Activated CD4-positive, alpha-beta memory T cell treated with anti-CD3 and anti-CD28 coated beads for 36 hours (primary cell): ENCODE measurements around the gene UTP4. TPM values are rescaled to one million over a fixed set of nuclear protein-coding genes. Genes with fewer than 3 reads are reported as not detected.

ENCODE experiments used
- CTCF ChIA-PET: fragments of 350-600 bp; sonication (Branson Sonifier 250); formaldehyde crosslinking; loops from one replicate; lab custom pipeline; 2021; ENCODE audit warnings: antibody characterized with exemption, inconsistent platforms; lab: Charles Lee
- POLR2A ChIA-PET: fragments of 350-600 bp; sonication (Branson Sonifier 250); formaldehyde crosslinking; loops from one replicate; lab custom pipeline; 2021; ENCODE audit warnings: antibody characterized with exemption; lab: Charles Lee
- DNase-seq: peaks from one replicate; pipeline ENCODE4 v3.0.0-alpha.2; 2020
- H3K27ac Mint-ChIP-seq: one replicate; pipeline ENCODE4 v1.8.0; 2021; ENCODE audit warnings: mixed read lengths
- H3K27me3 Mint-ChIP-seq: one replicate; pipeline ENCODE4 v1.8.0; 2021; ENCODE audit warnings: mixed read lengths
- H3K36me3 Mint-ChIP-seq: one replicate; pipeline ENCODE4 v1.8.0; 2021; ENCODE audit warnings: mixed read lengths
- H3K4me1 Mint-ChIP-seq: one replicate; pipeline ENCODE4 v1.8.0; 2021; ENCODE audit warnings: low read depth, mixed read lengths
- H3K4me3 Mint-ChIP-seq: one replicate; pipeline ENCODE4 v1.8.0; 2021; ENCODE audit warnings: mild to moderate bottlenecking, mixed read lengths
- H3K9me3 Mint-ChIP-seq: one replicate; pipeline ENCODE4 v1.8.0; 2021; ENCODE audit warnings: mixed read lengths
- intact Hi-C: fragments of 100-400 bp; cut with micrococcal nuclease; formaldehyde crosslinking; loops from one replicate; pipeline ENCODE4 v1.15.1; 2023
- total RNA-seq, 2 experiments: library from RNA; stranded (reverse); gene quantifications; one replicate each; pipeline ENCODE4 v1.2.3, GENCODE V29; 2021

UTP4 gene
- total RNA-seq, 2 experiments from 2014 or later: 104 to 106 TPM

- Mint-ChIP-seq H3K27me3 (no peaks in the 10 kb centered on the region), H3K4me1 (peaks cover 44% of the 10 kb centered on the region), H3K9me3 (no peaks in the 10 kb centered on the region), H3K36me3 (peaks cover 62% of the 10 kb centered on the region), H3K27ac (peak overlapping the region; percentile 92), H3K4me3 (no peak overlapping the region)
- ChIA-PET CTCF (interaction anchor here (1.0 to 4.8 kb wide), 6 partner anchors 15 to 644 kb away, joined by 3 to 29 read pairs (median 8); partner anchors contain the start of gene SNTB2), POLR2A (interaction anchor here (1.0 to 3.9 kb wide), 4 partner anchors 8 to 38 kb away, joined by 3 to 44 read pairs (median 18); partner anchors contain the start of genes CHTF8, SNTB2 and UTP4)
- intact Hi-C loops: loop anchor here (5.0 kb wide), 1 partner anchor 122 kb away; no protein-coding TSS in a partner anchor
- DNase-seq: no peak
These were observed 33.1 kb downstream of the UTP4 start for GRCh38 chr16:69165584-69165983.

GRCh38 chr16:69166221-69166833 lies 33.9 kb downstream of the UTP4 start:
- H3K4me3 Mint-ChIP-seq: peak overlapping the region; percentile 34
- CTCF ChIA-PET: interaction anchor here (0.6 to 4.8 kb wide), 13 partner anchors 16 to 645 kb away, joined by 3 to 29 read pairs (median 4); partner anchors contain the start of genes SNTB2 and UTP4
- POLR2A ChIA-PET: interaction anchor here (0.8 to 3.9 kb wide), 6 partner anchors 20 to 164 kb away, joined by 3 to 44 read pairs (median 4); partner anchors contain the start of genes CHTF8, PDF, SNTB2 and UTP4
- H3K9me3 Mint-ChIP-seq: no peaks in the 10 kb centered on the region
- intact Hi-C loops: loop anchor here (1.0 to 5.0 kb wide), 5 partner anchors 21 to 409 kb away; partner anchors contain the start of gene SNTB2
- peaks cover 46% of the 10 kb centered on the region for H3K4me1 Mint-ChIP-seq
- peak overlapping the region; percentile 92 for H3K27ac Mint-ChIP-seq
- peak; percentile 91 for DNase-seq
- H3K36me3 Mint-ChIP-seq: peaks cover 59% of the 10 kb centered on the region
- no peaks in the 10 kb centered on the region for H3K27me3 Mint-ChIP-seq

GRCh38 chr16:69166946-69167930 lies 34.8 kb downstream of the UTP4 start:
- peak; percentile 23 for DNase-seq
- Mint-ChIP-seq H3K4me1 (peaks cover 46% of the 10 kb centered on the region), H3K27ac (peak overlapping the region; percentile 92), H3K9me3 (no peaks in the 10 kb centered on the region), H3K36me3 (peaks cover 58% of the 10 kb centered on the region), H3K4me3 (peak overlapping the region; percentile 34), H3K27me3 (no peaks in the 10 kb centered on the region)
- ChIA-PET POLR2A (interaction anchor here (0.8 to 3.9 kb wide), 6 partner anchors 12 to 163 kb away, joined by 3 to 44 read pairs (median 4); partner anchors contain the start of genes CHTF8, PDF, SNTB2 and UTP4), CTCF (interaction anchor here (0.6 to 4.8 kb wide), 13 partner anchors 17 to 646 kb away, joined by 3 to 29 read pairs (median 4); partner anchors contain the start of gene SNTB2)
- intact Hi-C loops: loop anchor here (1.0 to 5.0 kb wide), 5 partner anchors 20 to 410 kb away; partner anchors contain the start of gene SNTB2

DNA sequence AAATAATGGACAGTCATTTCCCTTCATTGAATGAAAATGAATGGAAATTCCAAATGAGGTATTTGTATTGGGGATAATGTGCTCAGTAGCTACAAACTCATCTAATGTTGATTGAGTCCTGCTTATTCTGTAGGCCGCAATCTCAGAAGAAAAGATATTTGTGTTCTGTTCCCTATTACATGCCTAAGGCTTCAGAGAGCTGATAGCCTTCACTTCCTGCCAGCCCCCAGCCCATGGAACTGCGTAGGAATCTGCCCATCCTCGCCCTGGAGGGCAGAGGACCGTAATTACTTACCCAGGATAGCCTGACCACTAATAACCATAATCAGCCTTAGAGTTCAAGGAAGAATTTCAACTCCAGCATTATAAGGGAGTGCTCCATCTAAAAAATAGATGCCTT lies 36.6 kb downstream of the UTP4 start:
- Mint-ChIP-seq H3K4me3 (no peak overlapping the region), H3K9me3 (no peaks in the 10 kb centered on the region), H3K27me3 (no peaks in the 10 kb centered on the region), H3K36me3 (peaks cover 47% of the 10 kb centered on the region), H3K27ac (no peak overlapping the region), H3K4me1 (peaks cover 48% of the 10 kb centered on the region)
- no peak for DNase-seq
- CTCF ChIA-PET: interaction anchor here (0.6 to 4.8 kb wide), 5 partner anchors 18 to 647 kb away, joined by 3 to 29 read pairs (median 4); no protein-coding TSS in a partner anchor
- intact Hi-C loops: loop anchor here (5.0 kb wide), 1 partner anchor 118 kb away; no protein-coding TSS in a partner anchor
- POLR2A ChIA-PET: interaction anchor here (0.6 to 3.9 kb wide), 3 partner anchors 10 to 1285 kb away, joined by 3 to 44 read pairs (median 4); partner anchors contain the start of gene SNTB2

- intact Hi-C loops: loop anchor here (5.0 kb wide), 1 partner anchor 118 kb away; no protein-coding TSS in a partner anchor
- Mint-ChIP-seq H3K9me3 (no peaks in the 10 kb centered on the region), H3K27ac (no peak overlapping the region), H3K4me1 (peaks cover 44% of the 10 kb centered on the region), H3K36me3 (peaks cover 43% of the 10 kb centered on the region), H3K4me3 (no peak overlapping the region), H3K27me3 (no peaks in the 10 kb centered on the region)
- no peak for DNase-seq
- CTCF ChIA-PET: interaction anchor here (0.6 to 1.2 kb wide), 3 partner anchors 27 to 116 kb away, joined by 3 to 4 read pairs (median 3); no protein-coding TSS in a partner anchor
- POLR2A ChIA-PET: no interaction called here
These were observed 37.3 kb downstream of the UTP4 start for GRCh38 chr16:69169607-69170352.

GRCh38 chr16:69171325-69172084 lies 39.1 kb downstream of the UTP4 start:
- peaks cover 28% of the 10 kb centered on the region for H3K4me1 Mint-ChIP-seq
- POLR2A ChIA-PET: no interaction called here
- no peaks in the 10 kb centered on the region for H3K9me3 Mint-ChIP-seq
- CTCF ChIA-PET: no interaction called here
- H3K27ac Mint-ChIP-seq: no peak overlapping the region
- no peaks in the 10 kb centered on the region for H3K27me3 Mint-ChIP-seq
- H3K36me3 Mint-ChIP-seq: peaks cover 38% of the 10 kb centered on the region
- H3K4me3 Mint-ChIP-seq: no peak overlapping the region
- intact Hi-C loops: no loop called here
- no peak for DNase-seq

DNA sequence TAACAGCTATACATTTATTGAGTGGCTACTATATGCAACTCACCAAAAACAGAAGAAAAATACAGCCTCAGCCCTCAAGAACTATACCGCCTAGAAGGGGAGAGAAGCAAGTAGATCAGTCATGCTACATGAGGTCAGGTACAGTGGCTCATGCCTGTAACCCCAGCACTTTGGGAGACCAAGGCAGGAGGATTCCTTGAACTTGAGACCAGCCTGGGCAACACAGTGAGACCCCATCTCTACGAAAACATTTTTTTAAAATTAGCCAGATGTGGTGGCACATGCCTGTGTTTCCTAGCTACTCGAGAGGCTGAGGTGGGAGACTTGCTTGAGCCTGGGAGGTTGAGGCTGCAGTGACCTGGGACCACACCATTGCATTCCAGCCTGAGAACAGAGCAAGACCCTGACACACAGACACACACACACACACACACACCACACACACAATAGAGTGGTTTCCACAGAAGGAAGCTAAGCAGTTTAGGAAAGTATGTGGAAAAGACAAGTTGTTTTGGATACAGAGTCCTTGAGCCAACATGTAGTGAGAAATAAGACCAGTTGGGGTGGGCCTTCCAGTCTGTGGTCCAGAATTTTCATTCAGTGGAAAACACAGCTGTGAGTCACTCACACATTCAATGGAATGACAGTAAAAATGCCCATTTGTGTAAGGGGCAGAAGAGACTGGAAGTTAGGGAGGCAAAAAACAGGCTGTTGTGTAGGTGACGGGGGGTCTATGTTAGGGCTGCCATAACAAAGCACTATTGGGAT lies 43.8 kb downstream of the UTP4 start:
- Mint-ChIP-seq H3K4me3 (no peak overlapping the region), H3K9me3 (no peaks in the 10 kb centered on the region), H3K4me1 (peaks cover 9% of the 10 kb centered on the region), H3K36me3 (peaks cover 10% of the 10 kb centered on the region), H3K27ac (no peak overlapping the region), H3K27me3 (no peaks in the 10 kb centered on the region)
- intact Hi-C loops: no loop called here
- ChIA-PET CTCF (interaction anchor here (1.2 kb wide), 1 partner anchor 10 kb away, joined by 3 read pairs; the partner anchor contains the start of gene SNTB2), POLR2A (no interaction called here)
- DNase-seq: no peak

GRCh38 chr16:69179328-69180010 lies 47.0 kb downstream of the UTP4 start:
- no peak for DNase-seq
- intact Hi-C loops: no loop called here
- CTCF ChIA-PET: no interaction called here
- H3K9me3 Mint-ChIP-seq: no peaks in the 10 kb centered on the region
- peaks cover 14% of the 10 kb centered on the region for H3K4me1 Mint-ChIP-seq
- H3K27ac Mint-ChIP-seq: no peak overlapping the region
- POLR2A ChIA-PET: interaction anchor here (0.7 kb wide), 1 partner anchor 11 kb away, joined by 3 read pairs; no protein-coding TSS in a partner anchor
- H3K27me3 Mint-ChIP-seq: no peaks in the 10 kb centered on the region
- H3K36me3 Mint-ChIP-seq: peaks cover 5% of the 10 kb centered on the region
- no peak overlapping the region for H3K4me3 Mint-ChIP-seq

- no peak for DNase-seq
- H3K9me3 Mint-ChIP-seq: no peaks in the 10 kb centered on the region
- ChIA-PET POLR2A (interaction anchor here (0.7 kb wide), 1 partner anchor 12 kb away, joined by 3 read pairs; no protein-coding TSS in a partner anchor), CTCF (no interaction called here)
- H3K4me3 Mint-ChIP-seq: no peak overlapping the region
- no peaks in the 10 kb centered on the region for H3K27me3 Mint-ChIP-seq
- intact Hi-C loops: no loop called here
- H3K27ac Mint-ChIP-seq: no peak overlapping the region
- peaks cover 18% of the 10 kb centered on the region for H3K4me1 Mint-ChIP-seq
- H3K36me3 Mint-ChIP-seq: peaks cover 5% of the 10 kb centered on the region
These were observed 47.5 kb downstream of the UTP4 start for GRCh38 chr16:69180011-69180338.
